Esophagus muscularis mucosa (tissue), 4 donors: Measurements from ENCODE around the gene TANGO2. TPM values are rescaled to one million over a fixed set of nuclear protein-coding genes. Genes with fewer than 3 reads are reported as not detected.
A peak's percentile ranks its signal among the peaks of the same experiment; 100 is the strongest.

Experiments used
- DNase-seq: peaks from one replicate; pipeline ENCODE4 v3.0.0-alpha.2; 2017; ENCODE audit errors: extremely low spot score
- H3K27ac ChIP-seq, 4 donors: fragments of 200-600 bp; sonication (generic); replicated peaks in 1 of 4; 1 replicate in 3 of 4; 2 replicates in 1 of 4; pipeline ENCODE4 v1.5.1; 2016 to 2019; ENCODE audit warnings: mild to moderate bottlenecking in 1 of 4
- H3K27me3 ChIP-seq, 4 donors: fragments of 200-600 bp; sonication (generic); one replicate each; pipeline versions ENCODE4 v1.5.1 to v1.6.0; 2016 to 2019
- H3K36me3 ChIP-seq, 4 donors: fragments of 200-600 bp; sonication (generic); one replicate each; pipeline ENCODE4 v1.5.1; 2016 to 2019
- H3K4me1 ChIP-seq, 4 donors: fragments of 200-600 bp; sonication (generic); one replicate each; pipeline ENCODE4 v1.5.1; 2016 to 2019
- H3K4me3 ChIP-seq, 4 donors: fragments of 200-600 bp; sonication (generic); 1 replicate in 2 of 4; 2 replicates in 2 of 4; pipeline ENCODE4 v1.5.1; 2016 to 2019; ENCODE audit warnings: mild to moderate bottlenecking in 4 of 4, moderate library complexity in 1 of 4
- H3K9me3 ChIP-seq, 4 donors: fragments of 200-600 bp; sonication (generic); 1 replicate in 3 of 4; 2 replicates in 1 of 4; pipeline ENCODE4 v1.5.1; 2016 to 2019
- EP300 ChIP-seq: sonication (generic); formaldehyde crosslinking; IDR thresholded peaks from one replicate; pipeline ENCODE4 v1.6.1; 2017; ENCODE audit warnings: antibody characterized with exemption
- POLR2A ChIP-seq: fragments of 450-650 bp; IDR thresholded peaks from one replicate; pipeline ENCODE4 v1.6.1; 2017; ENCODE audit warnings: antibody characterized with exemption, moderate library complexity, mild to moderate bottlenecking, low read depth
- POLR2AphosphoS5 ChIP-seq, 2 donors: sonication (generic); formaldehyde crosslinking; IDR thresholded peaks; one replicate each; pipeline ENCODE4 v1.6.1; 2017; ENCODE audit warnings: antibody characterized with exemption in 2 of 2
- WGBS: methylation state at CpG from one replicate; pipeline ENCODE4 v1.1.5; 2018; 5-methylcytosine and 5-hydroxymethylcytosine counted together
- intact Hi-C: fragments of 100-400 bp; cut with DNase I; formaldehyde crosslinking; loops from one replicate; pipeline ENCODE4 v1.15.1; 2023
- total RNA-seq, 4 donors: library from RNA; depleted of rRNA; stranded (reverse); fragments of >200 nt; gene quantifications; one replicate each; pipeline versions ENCODE4 v1.1.0 to v1.2.1, GENCODE V29; 2016
- TF ChIP-seq, protein P1 (sequence below), 3 experiments: fragments of 200-600 bp in 2 of 3; fragments of 450-650 bp in 1 of 3; sonication (generic) in 2 of 3; IDR thresholded peaks; one replicate each; pipeline ENCODE4 v1.5.1; 2017 to 2019; ENCODE audit warnings: antibody characterized with exemption in 3 of 3, mild to moderate bottlenecking in 2 of 3, moderate library complexity in 1 of 3

The TANGO2 gene
- total RNA-seq, 4 donors from 2014 or later = 37.1 to 44.4 (median 42.3) TPM

DNA sequence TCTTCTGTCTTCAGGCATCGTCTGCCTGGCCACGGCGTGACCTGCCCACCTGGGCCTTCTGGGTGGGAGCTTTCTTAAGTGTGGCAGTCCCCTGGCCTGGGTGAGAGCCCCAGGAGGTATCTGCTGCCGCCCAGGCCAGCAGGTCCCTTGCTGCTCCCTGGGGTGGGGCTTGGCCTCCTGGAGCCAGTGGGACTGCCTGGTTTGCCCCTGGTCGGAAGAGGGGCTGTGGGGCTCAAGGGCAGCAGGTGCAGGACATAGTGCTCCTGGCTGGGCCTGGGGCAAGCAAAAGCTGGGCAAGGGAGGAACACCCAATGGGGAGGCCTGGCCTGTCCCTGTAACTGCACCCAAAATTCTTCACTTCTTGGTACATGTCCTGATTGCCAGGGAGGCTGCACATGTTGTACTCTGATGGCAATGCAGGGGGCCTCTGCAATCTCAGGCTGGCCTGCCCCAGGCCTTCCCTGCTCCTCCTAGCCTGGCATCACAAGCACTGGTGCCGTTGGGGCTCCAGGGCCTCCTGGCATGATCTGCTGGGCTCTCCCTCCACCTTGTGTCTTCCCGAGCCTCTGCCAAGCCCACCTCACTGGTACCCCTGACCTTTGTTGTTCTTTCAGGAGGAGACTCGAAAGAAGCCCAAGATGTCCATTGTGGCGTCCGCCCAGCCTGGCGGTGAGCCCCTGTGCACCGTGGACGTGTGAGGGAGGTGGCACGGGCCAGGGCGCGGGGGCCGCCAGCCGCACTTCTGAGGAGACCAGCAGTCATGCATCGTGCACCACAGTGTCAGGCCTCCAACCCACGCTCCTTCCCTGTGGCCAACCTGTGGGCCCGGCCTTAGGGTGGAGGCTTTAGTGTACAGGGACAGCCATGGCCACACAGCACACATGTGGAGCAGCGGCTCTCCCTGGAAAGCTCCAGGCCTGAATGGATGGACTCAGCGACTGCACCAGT lies 88.8 kb downstream of the TANGO2 start:
- H3K9me3 ChIP-seq = no peaks in the 10 kb centered on the region
- no peaks in the 10 kb centered on the region for H3K27me3 ChIP-seq
- no peak overlapping the region for H3K27ac ChIP-seq
- WGBS = 78% methylated on average over 7 of the region's 23 CpGs
- no peak overlapping the region for H3K4me3 ChIP-seq
- peaks cover 0 to 6% (median 2%) of the 10 kb centered on the region in 4 donors for H3K4me1 ChIP-seq
- no peak for TF ChIP-seq EP300
- TF ChIP-seq POLR2A = no peak
- TF ChIP-seq, protein P1, sequence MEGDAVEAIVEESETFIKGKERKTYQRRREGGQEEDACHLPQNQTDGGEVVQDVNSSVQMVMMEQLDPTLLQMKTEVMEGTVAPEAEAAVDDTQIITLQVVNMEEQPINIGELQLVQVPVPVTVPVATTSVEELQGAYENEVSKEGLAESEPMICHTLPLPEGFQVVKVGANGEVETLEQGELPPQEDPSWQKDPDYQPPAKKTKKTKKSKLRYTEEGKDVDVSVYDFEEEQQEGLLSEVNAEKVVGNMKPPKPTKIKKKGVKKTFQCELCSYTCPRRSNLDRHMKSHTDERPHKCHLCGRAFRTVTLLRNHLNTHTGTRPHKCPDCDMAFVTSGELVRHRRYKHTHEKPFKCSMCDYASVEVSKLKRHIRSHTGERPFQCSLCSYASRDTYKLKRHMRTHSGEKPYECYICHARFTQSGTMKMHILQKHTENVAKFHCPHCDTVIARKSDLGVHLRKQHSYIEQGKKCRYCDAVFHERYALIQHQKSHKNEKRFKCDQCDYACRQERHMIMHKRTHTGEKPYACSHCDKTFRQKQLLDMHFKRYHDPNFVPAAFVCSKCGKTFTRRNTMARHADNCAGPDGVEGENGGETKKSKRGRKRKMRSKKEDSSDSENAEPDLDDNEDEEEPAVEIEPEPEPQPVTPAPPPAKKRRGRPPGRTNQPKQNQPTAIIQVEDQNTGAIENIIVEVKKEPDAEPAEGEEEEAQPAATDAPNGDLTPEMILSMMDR (IDR thresholded peaks at IDR 0.05) = no peak
- no peak for TF ChIP-seq POLR2AphosphoS5 (IDR thresholded peaks at IDR 0.05)
- intact Hi-C loops = loop anchor here (10.0 kb wide), 1 partner anchor 135 kb away; no protein-coding TSS in a partner anchor
- no peak for DNase-seq
- H3K36me3 ChIP-seq = peaks cover 60 to 100% (median 100%) of the 10 kb centered on the region in 4 donors

DNA sequence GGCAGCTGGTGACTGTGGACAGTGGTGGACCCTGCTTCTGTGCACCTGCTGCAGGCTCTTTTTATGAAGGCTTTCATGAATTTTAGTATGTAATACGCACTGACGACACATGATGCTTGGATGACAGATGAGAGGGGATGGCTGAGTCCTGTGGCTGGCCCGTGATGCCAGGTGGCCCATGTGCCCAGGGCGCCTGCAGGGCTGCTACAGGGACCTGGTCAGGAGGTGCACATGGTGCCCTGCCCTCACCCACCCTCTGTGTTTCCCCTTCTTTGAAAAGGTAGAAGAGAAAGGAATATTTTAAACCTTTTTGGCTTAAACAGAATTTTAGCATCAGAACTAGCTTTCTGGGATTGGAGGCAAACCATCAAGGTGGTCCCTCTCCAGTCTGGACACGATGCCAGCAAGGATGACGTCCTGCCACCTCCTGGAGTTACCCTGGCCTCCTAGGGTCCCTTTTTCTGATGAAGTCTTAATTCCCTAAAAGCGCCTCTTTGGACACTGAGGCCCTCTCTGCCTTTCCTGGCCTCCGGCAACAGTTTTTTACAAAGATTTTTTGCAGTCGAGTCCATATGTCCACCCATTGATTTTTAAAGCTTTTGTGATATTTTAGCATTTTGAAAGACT lies 89.6 kb downstream of the TANGO2 start:
- TF ChIP-seq, protein P1 (IDR thresholded peaks at IDR 0.05) = no peak
- no peak for TF ChIP-seq EP300
- TF ChIP-seq POLR2AphosphoS5 (IDR thresholded peaks at IDR 0.05) = no peak
- TF ChIP-seq POLR2A = no peak
- WGBS = 86% methylated on average over 9 of the region's 9 CpGs
- H3K4me1 ChIP-seq = peaks cover 3 to 11% (median 5%) of the 10 kb centered on the region in 4 donors
- H3K27me3 ChIP-seq = no peaks in the 10 kb centered on the region
- DNase-seq = no peak
- no peaks in the 10 kb centered on the region for H3K9me3 ChIP-seq
- peaks cover 59 to 100% (median 100%) of the 10 kb centered on the region in 4 donors for H3K36me3 ChIP-seq
- intact Hi-C loops = no loop called here
- no peak overlapping the region for H3K4me3 ChIP-seq
- H3K27ac ChIP-seq = no peak overlapping the region

DNA sequence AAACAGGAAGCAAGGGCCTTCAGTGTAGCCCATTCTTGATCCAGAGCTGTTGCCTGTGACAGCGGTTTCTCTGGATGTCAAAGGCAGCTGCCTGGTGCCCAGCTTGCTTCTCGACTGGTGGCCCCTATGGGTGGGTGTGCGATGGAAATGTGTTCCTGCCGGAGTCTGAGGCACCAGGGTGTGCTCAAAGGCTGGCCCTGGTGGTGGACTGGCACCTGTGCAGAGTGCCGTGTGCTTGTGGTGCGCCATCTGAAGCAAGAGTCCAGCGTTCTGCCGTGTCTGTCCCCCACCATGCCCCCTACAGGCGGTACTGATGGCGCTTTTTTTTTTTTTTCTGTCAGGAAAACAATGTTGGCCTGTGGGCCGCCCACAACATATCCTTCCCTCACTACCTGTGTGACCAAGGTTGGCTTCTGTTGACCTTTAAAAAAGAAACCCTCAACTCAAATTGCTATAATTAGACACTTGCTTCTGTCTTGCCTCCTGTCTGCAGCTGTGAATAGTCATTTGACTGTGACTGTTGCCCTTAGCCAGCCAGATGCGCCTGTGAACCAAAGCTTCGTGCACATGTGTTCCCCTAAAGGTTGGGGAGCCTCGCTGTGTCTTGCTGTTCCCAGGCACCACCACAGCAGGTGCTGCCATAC lies 90.3 kb downstream of the TANGO2 start:
- peaks cover 10 to 18% (median 12%) of the 10 kb centered on the region in 4 donors for H3K4me1 ChIP-seq
- 64% methylated on average over 14 of the region's 14 CpGs for WGBS
- H3K27me3 ChIP-seq = no peaks in the 10 kb centered on the region
- H3K4me3 ChIP-seq = no peak overlapping the region
- no peak for DNase-seq
- H3K36me3 ChIP-seq = peaks cover 53 to 98% (median 97%) of the 10 kb centered on the region in 4 donors
- intact Hi-C loops = no loop called here
- no peak overlapping the region for H3K27ac ChIP-seq
- no peak for TF ChIP-seq EP300
- TF ChIP-seq, protein P1 (IDR thresholded peaks at IDR 0.05) = peak in 1 of 3 experiments; percentile 31
- no peaks in the 10 kb centered on the region for H3K9me3 ChIP-seq

DNA sequence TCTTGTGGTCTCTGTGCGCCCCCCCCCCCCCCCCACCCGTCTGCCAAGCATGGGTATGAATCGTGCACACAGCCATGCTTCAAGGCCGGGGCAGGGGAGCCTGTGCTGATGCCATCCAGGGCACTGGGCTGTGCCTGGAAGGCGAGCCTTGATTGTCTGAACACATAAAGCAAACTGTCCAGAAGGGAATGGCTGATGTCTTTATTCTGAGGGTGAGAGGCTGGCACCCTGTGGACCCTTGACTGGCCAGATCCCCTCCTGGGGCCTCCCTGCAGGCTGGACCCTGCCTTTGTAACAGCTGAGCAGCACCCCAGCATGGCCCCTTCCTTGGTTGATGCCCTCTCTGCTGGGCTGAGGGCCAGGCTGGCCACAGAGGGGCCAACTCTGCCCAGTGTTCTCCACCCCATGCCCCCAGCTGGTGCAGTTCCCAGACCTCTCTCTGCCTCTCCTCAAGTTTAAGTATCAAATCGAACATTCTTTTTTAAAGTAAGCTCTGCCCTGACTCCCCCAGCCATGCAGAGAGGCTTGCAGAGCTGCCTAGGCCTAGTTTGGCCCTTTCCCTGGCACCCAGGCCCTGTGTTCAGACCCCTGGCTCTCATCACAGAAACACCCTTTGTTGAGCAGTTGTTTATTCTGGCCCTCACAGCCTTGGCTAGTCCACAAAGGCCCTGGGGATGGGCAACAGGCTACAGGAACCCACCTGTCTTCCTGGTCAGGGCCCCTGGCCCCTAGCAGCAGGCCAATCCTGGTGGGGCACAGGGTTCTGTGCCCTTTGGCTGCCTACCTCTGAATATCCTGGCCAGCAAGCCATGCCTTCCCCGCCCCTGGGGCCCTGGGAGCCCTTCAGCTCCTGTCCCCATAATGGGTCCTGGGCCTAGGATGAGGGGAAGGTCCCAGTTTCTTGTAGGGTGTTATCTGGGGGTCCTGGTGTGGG lies 91.0 kb downstream of the TANGO2 start:
- intact Hi-C loops = no loop called here
- Histone ChIP-seq H3K4me1 (peaks cover 14 to 25% (median 17%) of the 10 kb centered on the region in 4 donors), H3K27me3 (no peaks in the 10 kb centered on the region), H3K36me3 (peaks cover 45 to 90% (median 89%) of the 10 kb centered on the region in 4 donors), H3K4me3 (no peak overlapping the region), H3K27ac (no peak overlapping the region), H3K9me3 (no peaks in the 10 kb centered on the region)
- WGBS = 70% methylated on average over 3 of the region's 7 CpGs
- TF ChIP-seq EP300 (no peak), POLR2AphosphoS5 (IDR thresholded peaks at IDR 0.05) (no peak), POLR2A (no peak)
- TF ChIP-seq, protein P1 (IDR thresholded peaks at IDR 0.05) = no peak
- no peak for DNase-seq
